ENCODE results near the gene DCTN1. TPM values are rescaled to one million over a fixed set of nuclear protein-coding genes. Genes with fewer than 3 reads are reported as not detected.

The DCTN1 gene
- total RNA-seq, 4 donors from 2014 or later, result 78.7 to 131 (median 100) TPM

- no peak for TF ChIP-seq CTCF (IDR thresholded peaks at IDR 0.05; ENCODE audit: low read depth)
Observed at GRCh38 chr2:74357627-74358026, 22.5 kb downstream of the DCTN1 start.

- TF ChIP-seq CTCF (IDR thresholded peaks at IDR 0.05; ENCODE audit: low read depth), result no peak
Observed at GRCh38 chr2:74349889-74350288, 30.2 kb downstream of the DCTN1 start.

GRCh38 chr2:74347742-74348141 lies 32.4 kb downstream of the DCTN1 start:
- TF ChIP-seq CTCF (IDR thresholded peaks at IDR 0.05; ENCODE audit: low read depth), result no peak

GRCh38 chr2:74347303-74347702 lies 32.8 kb downstream of the DCTN1 start:
- TF ChIP-seq CTCF (IDR thresholded peaks at IDR 0.05; ENCODE audit: low read depth), result no peak

- TF ChIP-seq CTCF (IDR thresholded peaks at IDR 0.05; ENCODE audit: low read depth), result no peak
Observed at GRCh38 chr2:74345272-74345943, 34.7 kb downstream of the DCTN1 start.

GRCh38 chr2:74343316-74343715 lies 36.8 kb downstream of the DCTN1 start, which contains the start of gene SLC4A5:
Gene SLC4A5, minus strand, starts transcription at chr2:74343416. Its CDS starts 28,393 bp downstream, at chr2:74315023.
- TF ChIP-seq CTCF (IDR thresholded peaks at IDR 0.05; ENCODE audit: low read depth), result no peak

- no peak for TF ChIP-seq CTCF (IDR thresholded peaks at IDR 0.05; ENCODE audit: low read depth)
Observed at GRCh38 chr2:74334931-74335333, 45.2 kb downstream of the DCTN1 start.
